ENCODE results near the gene HHAT. TPM values are rescaled to one million over a fixed set of nuclear protein-coding genes. Genes with fewer than 3 reads are reported as not detected.
"Not testable (repeated sequence)": the region's sequence is repeated elsewhere in the genome, so short reads cannot be mapped to it uniquely, and the experiment has no call there.

Gene HHAT
- total and polyA plus RNA-seq, 4 experiments from 2014 or later: 4.3 to 6.8 (median 5.8) TPM

DNA sequence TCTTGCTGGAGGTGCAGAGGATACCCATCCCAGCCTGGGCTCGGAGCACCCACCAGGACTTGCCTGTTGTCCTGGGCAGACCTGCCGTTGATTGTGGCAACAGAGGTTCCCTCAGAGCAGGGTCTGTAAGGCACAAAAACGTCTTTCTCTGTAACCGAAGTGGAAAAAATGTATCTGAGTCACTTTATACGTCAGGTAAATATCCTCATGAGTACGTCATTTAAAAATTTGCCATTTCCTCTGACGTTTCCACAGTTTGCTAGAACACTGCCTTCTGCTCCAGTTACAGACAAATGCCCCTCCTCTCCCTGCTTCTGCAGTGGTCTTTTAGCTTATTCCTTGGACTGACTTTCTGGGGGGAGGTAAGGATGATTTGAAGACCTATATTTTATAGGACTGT is 326.8 kb downstream of the HHAT start:
- intact Hi-C loops (cut with micrococcal nuclease): no loop called here

DNA sequence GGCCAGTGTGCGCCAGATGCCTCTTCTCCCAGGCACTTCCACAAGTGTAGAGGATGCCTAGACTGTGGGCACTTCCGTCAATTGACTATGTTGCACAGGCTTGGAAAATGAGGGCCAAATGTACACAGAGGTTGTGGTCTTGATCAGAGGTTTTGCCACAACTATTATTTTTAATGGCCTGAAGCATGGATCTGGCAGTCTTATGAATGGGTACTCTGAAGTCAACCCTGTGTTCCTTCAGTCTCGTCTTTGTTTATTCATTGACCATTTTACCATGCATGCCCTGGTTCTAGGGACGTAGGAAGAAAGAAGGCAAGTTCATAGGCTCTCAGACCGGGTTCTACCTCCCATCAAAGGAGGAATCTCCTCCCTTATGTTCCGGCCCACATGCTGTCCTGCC is 329.1 kb downstream of the HHAT start:
- no peak overlapping the region for H3K27ac Mint-ChIP-seq

More for the DNA sequence above, 326.8 kb downstream of the HHAT start:
- no peaks in the 10 kb centered on the region for H3K27me3 Mint-ChIP-seq
- peaks cover 2 to 4% of the 10 kb centered on the region in 2 donors for H3K36me3 Mint-ChIP-seq
- CTCF ChIA-PET (ENCODE audit: partially characterized antibody): no interaction called here
- no peaks in the 10 kb centered on the region for H3K27me3 ChIP-seq (ENCODE audit: insufficient read depth, low read length)
- H3K27ac ChIP-seq (ENCODE audit: low read depth, low read length): no peak overlapping the region
- DNase-seq: no peak
- POLR2A ChIA-PET (ENCODE audit: partially characterized antibody): no interaction called here
- H3K4me3 Mint-ChIP-seq: no peak overlapping the region
- H3K9me3 Mint-ChIP-seq: peaks cover 0 to 4% (median 2%) of the 10 kb centered on the region in 8 donors
- no peaks in the 10 kb centered on the region for H3K4me1 Mint-ChIP-seq
- H3K36me3 ChIP-seq (ENCODE audit: insufficient read depth, low read length): no peaks in the 10 kb centered on the region
- no peaks in the 10 kb centered on the region for H3K9me3 ChIP-seq (ENCODE audit: control insufficient read depth in 1 of 2, low read length in 2 of 2)
- no peaks in the 10 kb centered on the region for H3K4me1 ChIP-seq (ENCODE audit: insufficient read depth, low read length)
- H3K27ac Mint-ChIP-seq: no peak overlapping the region
- no peak overlapping the region for H3K4me3 ChIP-seq (ENCODE audit: low read length in 2 of 2)

DNA sequence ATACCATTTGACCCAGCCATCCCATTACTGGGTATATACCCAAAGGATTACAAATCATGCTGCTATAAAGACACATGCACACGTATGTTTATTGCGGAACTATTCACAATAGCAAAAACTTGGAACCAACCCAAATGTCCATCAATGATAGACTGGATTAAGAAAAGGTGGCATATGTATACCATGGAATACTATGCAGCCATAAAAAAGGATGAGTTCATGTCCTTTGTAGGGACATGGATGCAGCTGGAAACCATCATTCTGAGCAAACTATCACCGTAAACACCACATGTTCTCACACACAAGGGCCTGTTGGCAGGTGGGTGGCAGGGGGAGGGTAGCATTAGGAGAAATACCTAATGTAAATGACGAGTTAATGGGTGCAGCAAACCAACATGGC is 332.8 kb downstream of the HHAT start:
- H3K27me3 Mint-ChIP-seq; POLR2A ChIA-PET (ENCODE audit: partially characterized antibody); H3K4me3 Mint-ChIP-seq; H3K27ac Mint-ChIP-seq; H3K27ac ChIP-seq (ENCODE audit: low read depth, low read length); H3K27me3 ChIP-seq (ENCODE audit: insufficient read depth, low read length); H3K4me3 ChIP-seq (ENCODE audit: low read length in 2 of 2); H3K4me1 Mint-ChIP-seq; H3K9me3 ChIP-seq (ENCODE audit: control insufficient read depth in 1 of 2, low read length in 2 of 2); CTCF ChIA-PET (ENCODE audit: partially characterized antibody); H3K9me3 Mint-ChIP-seq; DNase-seq; H3K36me3 Mint-ChIP-seq; H3K4me1 ChIP-seq (ENCODE audit: insufficient read depth, low read length); H3K36me3 ChIP-seq (ENCODE audit: insufficient read depth, low read length); intact Hi-C loops (cut with micrococcal nuclease): not testable (repeated sequence)

More for the DNA sequence above, 329.1 kb downstream of the HHAT start:
- ChIA-PET POLR2A (ENCODE audit: partially characterized antibody) (no interaction called here), CTCF (ENCODE audit: partially characterized antibody) (no interaction called here)
- no peak for DNase-seq
- Histone ChIP-seq H3K36me3 (ENCODE audit: insufficient read depth, low read length) (no peaks in the 10 kb centered on the region), H3K4me1 (ENCODE audit: insufficient read depth, low read length) (no peaks in the 10 kb centered on the region), H3K9me3 (ENCODE audit: control insufficient read depth in 1 of 2, low read length in 2 of 2) (no peaks in the 10 kb centered on the region), H3K4me3 (ENCODE audit: low read length in 2 of 2) (no peak overlapping the region), H3K27ac (ENCODE audit: low read depth, low read length) (no peak overlapping the region), H3K27me3 (ENCODE audit: insufficient read depth, low read length) (no peaks in the 10 kb centered on the region)
- intact Hi-C loops (cut with micrococcal nuclease): no loop called here
- Mint-ChIP-seq H3K4me3 (no peak overlapping the region), H3K36me3 (peaks cover 2 to 4% of the 10 kb centered on the region in 2 donors), H3K27me3 (no peaks in the 10 kb centered on the region), H3K9me3 (peaks cover 0 to 6% (median 2%) of the 10 kb centered on the region in 8 donors), H3K4me1 (no peaks in the 10 kb centered on the region)

DNA sequence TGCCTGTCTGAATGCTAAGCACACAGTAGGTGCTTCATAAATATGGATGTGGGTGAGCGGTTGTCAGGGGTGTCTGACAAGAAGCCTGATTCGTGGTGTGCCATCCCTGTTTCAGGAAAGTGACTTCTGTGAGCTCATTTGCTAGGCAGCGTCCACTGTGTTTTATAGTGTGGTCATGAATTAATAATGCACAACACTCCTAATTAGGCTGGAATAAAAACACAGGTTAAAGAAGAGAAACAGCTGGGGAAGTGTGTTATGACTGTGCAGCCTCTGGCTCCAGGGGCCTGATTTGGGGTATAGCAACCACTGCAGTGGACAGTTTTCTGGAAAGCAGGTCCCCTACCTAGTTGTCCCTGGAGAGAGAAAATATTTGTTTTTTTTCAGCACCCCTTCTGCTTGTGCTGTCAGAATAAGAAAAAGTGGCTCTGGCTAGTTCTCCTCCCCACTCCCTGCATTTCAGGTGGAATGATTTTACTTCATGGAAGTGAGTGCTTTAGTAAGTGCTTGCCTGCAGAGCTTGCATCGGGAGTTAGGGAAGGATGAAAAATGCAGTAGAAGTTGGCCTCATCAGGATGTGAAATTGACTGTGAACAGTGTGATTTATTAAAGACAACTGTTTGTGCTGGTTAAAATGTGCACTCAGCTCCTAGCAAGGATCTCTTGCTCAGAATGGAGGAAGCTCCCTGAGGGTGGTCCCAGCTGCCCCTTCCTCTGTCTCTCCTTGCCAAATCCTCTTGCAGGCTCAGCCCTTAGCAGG is 333.8 kb downstream of the HHAT start:
- peaks cover 0 to 4% of the 10 kb centered on the region in 2 donors for H3K36me3 Mint-ChIP-seq
- no peaks in the 10 kb centered on the region for H3K4me1 ChIP-seq (ENCODE audit: insufficient read depth, low read length)
- H3K27ac ChIP-seq (ENCODE audit: low read depth, low read length): no peak overlapping the region
- H3K27me3 ChIP-seq (ENCODE audit: insufficient read depth, low read length): no peaks in the 10 kb centered on the region
- no peaks in the 10 kb centered on the region for H3K9me3 ChIP-seq (ENCODE audit: control insufficient read depth in 1 of 2, low read length in 2 of 2)
- peaks cover 0 to 6% (median 1%) of the 10 kb centered on the region in 4 donors for H3K4me1 Mint-ChIP-seq
- H3K27me3 Mint-ChIP-seq: no peaks in the 10 kb centered on the region
- ChIA-PET POLR2A (ENCODE audit: partially characterized antibody) (no interaction called here), CTCF (ENCODE audit: partially characterized antibody) (no interaction called here)
- H3K36me3 ChIP-seq (ENCODE audit: insufficient read depth, low read length): no peaks in the 10 kb centered on the region
- no peak overlapping the region for H3K4me3 ChIP-seq (ENCODE audit: low read length in 2 of 2)
- H3K9me3 Mint-ChIP-seq: peaks cover 0 to 6% (median 0%) of the 10 kb centered on the region in 8 donors
- no peak overlapping the region for H3K27ac Mint-ChIP-seq
- intact Hi-C loops (cut with micrococcal nuclease): no loop called here
- no peak for DNase-seq
- H3K4me3 Mint-ChIP-seq: no peak overlapping the region

DNA sequence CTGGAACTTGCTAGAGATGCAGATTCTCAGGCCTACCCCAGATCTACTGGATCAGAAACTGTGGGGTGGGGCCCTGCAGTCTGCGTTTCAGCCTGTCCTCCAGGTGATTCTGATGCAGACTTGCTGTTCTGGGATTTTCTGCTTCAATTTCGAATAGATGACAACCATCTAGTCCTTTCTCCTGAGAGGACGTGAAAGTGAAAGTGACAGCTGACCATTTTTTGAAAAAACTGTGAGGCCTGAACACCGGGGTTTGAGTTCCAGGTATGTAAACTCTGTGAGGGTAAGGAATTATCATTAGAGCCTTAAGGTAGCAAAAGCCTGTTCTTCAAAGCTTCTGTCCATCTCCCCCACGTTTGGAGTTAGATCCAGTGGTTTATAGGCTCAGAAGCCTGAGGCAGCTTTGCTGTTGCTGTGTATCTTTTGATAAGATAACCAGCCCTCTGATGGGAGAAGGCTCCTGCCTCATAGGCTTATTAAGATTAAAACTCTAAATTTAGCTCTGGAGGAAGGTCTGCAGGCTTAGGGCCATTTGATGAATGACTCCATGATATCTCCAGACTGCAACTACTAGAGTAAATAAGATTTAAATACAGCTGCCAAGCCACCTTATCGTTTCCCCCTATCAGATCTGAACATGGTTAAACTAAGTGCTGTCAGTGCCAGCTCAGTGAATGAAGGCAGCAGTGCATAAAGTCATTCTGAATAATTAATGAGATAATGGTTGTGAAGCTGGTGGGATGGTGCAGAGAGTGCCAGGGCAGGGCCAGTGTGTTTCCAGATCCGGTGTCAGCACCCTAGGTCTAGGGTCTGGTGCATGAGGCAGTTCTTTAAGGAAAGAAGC is 335.2 kb downstream of the HHAT start:
- Mint-ChIP-seq H3K9me3 (peaks cover 0 to 2% (median 0%) of the 10 kb centered on the region in 8 donors), H3K27me3 (no peaks in the 10 kb centered on the region), H3K4me3 (no peak overlapping the region), H3K4me1 (peaks cover 0 to 6% (median 1%) of the 10 kb centered on the region in 4 donors), H3K36me3 (no peaks in the 10 kb centered on the region), H3K27ac (no peak overlapping the region)
- no peak overlapping the region for H3K4me3 ChIP-seq (ENCODE audit: low read length in 2 of 2)
- no peak for DNase-seq
- no peaks in the 10 kb centered on the region for H3K27me3 ChIP-seq (ENCODE audit: insufficient read depth, low read length)
- ChIA-PET POLR2A (ENCODE audit: partially characterized antibody) (no interaction called here), CTCF (ENCODE audit: partially characterized antibody) (no interaction called here)
- no peaks in the 10 kb centered on the region for H3K36me3 ChIP-seq (ENCODE audit: insufficient read depth, low read length)
- intact Hi-C loops (cut with micrococcal nuclease): no loop called here
- no peak overlapping the region for H3K27ac ChIP-seq (ENCODE audit: low read depth, low read length)
- no peaks in the 10 kb centered on the region for H3K4me1 ChIP-seq (ENCODE audit: insufficient read depth, low read length)
- H3K9me3 ChIP-seq (ENCODE audit: control insufficient read depth in 1 of 2, low read length in 2 of 2): no peaks in the 10 kb centered on the region

DNA sequence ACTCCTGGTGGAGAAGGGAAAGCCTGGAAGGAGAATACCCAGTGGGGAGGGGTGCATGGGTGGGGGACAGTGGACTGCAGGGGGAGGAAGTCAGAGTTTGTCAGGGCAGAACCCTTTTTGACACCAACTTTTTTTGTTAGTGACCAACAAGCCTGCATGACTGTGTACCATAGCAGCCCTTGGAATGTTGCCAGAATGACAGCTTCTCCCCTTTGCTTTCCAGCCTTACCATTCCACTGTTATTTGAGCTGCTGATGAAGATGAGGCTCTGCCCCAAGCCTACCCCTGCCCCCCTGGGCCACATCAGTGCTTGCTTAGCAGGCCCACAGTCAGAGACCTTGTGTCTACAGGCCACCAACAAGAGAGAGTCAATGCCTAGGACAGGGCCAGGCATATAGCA is 341.2 kb downstream of the HHAT start:
- no peaks in the 10 kb centered on the region for H3K4me1 ChIP-seq (ENCODE audit: insufficient read depth, low read length)
- POLR2A ChIA-PET (ENCODE audit: partially characterized antibody): no interaction called here
- Mint-ChIP-seq H3K4me3 (no peak overlapping the region), H3K27me3 (no peaks in the 10 kb centered on the region), H3K4me1 (no peaks in the 10 kb centered on the region), H3K27ac (no peak overlapping the region), H3K36me3 (peaks cover 8% of the 10 kb centered on the region in 2 donors), H3K9me3 (no peaks in the 10 kb centered on the region)
- H3K9me3 ChIP-seq (ENCODE audit: control insufficient read depth in 1 of 2, low read length in 2 of 2): no peaks in the 10 kb centered on the region
- intact Hi-C loops (cut with micrococcal nuclease): no loop called here
- no peak overlapping the region for H3K27ac ChIP-seq (ENCODE audit: low read depth, low read length)
- DNase-seq: no peak
- H3K36me3 ChIP-seq (ENCODE audit: insufficient read depth, low read length): no peaks in the 10 kb centered on the region
- no peak overlapping the region for H3K4me3 ChIP-seq (ENCODE audit: low read length in 2 of 2)
- H3K27me3 ChIP-seq (ENCODE audit: insufficient read depth, low read length): no peaks in the 10 kb centered on the region
- CTCF ChIA-PET (ENCODE audit: partially characterized antibody): no interaction called here

DNA sequence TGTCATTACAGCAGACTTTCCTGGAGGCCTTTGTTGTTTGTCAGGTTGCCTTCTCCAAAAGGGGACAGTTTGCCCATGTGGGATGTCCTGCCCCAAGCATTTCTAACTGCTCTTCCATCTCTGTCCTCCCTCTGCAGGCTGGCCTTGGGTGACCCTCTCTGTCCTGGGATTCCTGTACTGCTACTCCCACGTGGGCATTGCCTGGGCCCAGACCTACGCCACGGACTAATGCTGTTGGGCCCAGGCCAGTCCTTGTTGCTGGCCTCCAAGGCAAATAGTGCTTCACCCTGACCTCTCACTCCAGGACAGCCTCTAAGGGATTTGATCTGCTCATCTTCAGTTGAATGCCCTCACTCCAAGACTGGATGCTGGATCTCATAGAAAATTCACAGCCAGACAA is 345.4 kb downstream of the HHAT start:
- Histone ChIP-seq H3K36me3 (ENCODE audit: insufficient read depth, low read length) (no peaks in the 10 kb centered on the region), H3K27me3 (ENCODE audit: insufficient read depth, low read length) (no peaks in the 10 kb centered on the region), H3K4me3 (ENCODE audit: low read length in 2 of 2) (no peak overlapping the region), H3K4me1 (ENCODE audit: insufficient read depth, low read length) (no peaks in the 10 kb centered on the region), H3K9me3 (ENCODE audit: control insufficient read depth in 1 of 2, low read length in 2 of 2) (no peaks in the 10 kb centered on the region), H3K27ac (ENCODE audit: low read depth, low read length) (no peak overlapping the region)
- H3K27ac Mint-ChIP-seq: no peak overlapping the region
- peaks cover 0 to 1% (median 0%) of the 10 kb centered on the region in 8 donors for H3K9me3 Mint-ChIP-seq
- peaks cover 11 to 14% of the 10 kb centered on the region in 2 donors for H3K36me3 Mint-ChIP-seq
- ChIA-PET CTCF (ENCODE audit: partially characterized antibody) (no interaction called here), POLR2A (ENCODE audit: partially characterized antibody) (no interaction called here)
- no peaks in the 10 kb centered on the region for H3K4me1 Mint-ChIP-seq
- intact Hi-C loops (cut with micrococcal nuclease): no loop called here
- no peaks in the 10 kb centered on the region for H3K27me3 Mint-ChIP-seq
- no peak for DNase-seq
- H3K4me3 Mint-ChIP-seq: no peak overlapping the region

Measured in CD4-positive, alpha-beta memory T cell (primary cell).